Endothelial cell of umbilical vein (primary cell): Measurements from ENCODE around the gene ICAM5. TPM values are rescaled to one million over a fixed set of nuclear protein-coding genes. Genes with fewer than 3 reads are reported as not detected.

Experiments used
- BruUV-seq: library from RNA; stranded (reverse); fragments of 400-500 nt; replicated peaks from 2 replicates; lab custom pipeline; 2021; lab: Mats Ljungman, UMichigan
- CTCF ChIA-PET: fragments of 300-600, 350-600 bp; sonication (Branson Sonifier 250); formaldehyde crosslinking; loops from one replicate; lab custom pipeline; 2021; ENCODE audit warnings: antibody characterized with exemption, inconsistent platforms; lab: Charles Lee
- POLR2A ChIA-PET: fragments of 300-600, 350-600 bp; sonication (Branson Sonifier 250); formaldehyde crosslinking; loops from one replicate; lab custom pipeline; 2021; ENCODE audit warnings: antibody characterized with exemption, inconsistent platforms; lab: Charles Lee
- DNase-seq: peaks from one replicate; pipeline ENCODE4 v3.0.0-alpha.2; 2011; ENCODE audit warnings: low read depth, low spot score
- FAIRE-seq: peaks from 2 replicates; lab custom pipeline; 2011; peaks lifted over from hg19 to GRCh38; lab: Jason Lieb, UNC
- H2AFZ ChIP-seq: 2 replicates; pipeline ENCODE4 v1.6.0; 2012; ENCODE audit warnings: low read depth, low read length, control low read depth, inconsistent platforms
- H3K27ac ChIP-seq: 2 replicates; pipeline ENCODE4 v1.5.1; 2011; ENCODE audit warnings: low read depth, mild to moderate bottlenecking, control low read depth, low read length, moderate library complexity; ENCODE audit not compliant: insufficient read depth
- H3K27me3 ChIP-seq, 2 experiments: 2 replicates each; pipeline versions ENCODE4 v1.6.0 to v1.6.1; 2011; ENCODE audit warnings: low read length in 2 of 2, mixed read lengths in 1 of 2; ENCODE audit not compliant: control insufficient read depth in 2 of 2, insufficient read depth in 2 of 2
- H3K36me3 ChIP-seq, 2 experiments: 2 replicates in 1 of 2; 3 replicates in 1 of 2; pipeline ENCODE4 v1.5.1; 2011; ENCODE audit warnings: low read length in 2 of 2, mild to moderate bottlenecking in 1 of 2, moderate library complexity in 1 of 2; ENCODE audit not compliant: control insufficient read depth in 2 of 2, insufficient read depth in 2 of 2; ENCODE audit errors: extremely low read depth in 1 of 2
- H3K4me1 ChIP-seq: 3 replicates; pipeline ENCODE4 v1.5.1; 2011; ENCODE audit warnings: mild to moderate bottlenecking, low read length; ENCODE audit not compliant: control insufficient read depth, insufficient read depth; ENCODE audit errors: extremely low read depth
- H3K4me2 ChIP-seq: 2 replicates; pipeline ENCODE4 v1.6.1; 2011; ENCODE audit warnings: low read length, control low read depth, mixed read lengths; ENCODE audit not compliant: insufficient read depth
- H3K4me3 ChIP-seq, 3 experiments: fragments of 200-600 bp in 1 of 3; sonication (generic), shearing (Covaris generic) in 1 of 3; replicated peaks in 1 of 3; 2 replicates each; pipeline ENCODE4 v1.5.1; 2011 to 2016; ENCODE audit warnings: control low read depth in 3 of 3, low read length in 3 of 3, mild to moderate bottlenecking in 2 of 3, inconsistent platforms in 1 of 3, low read depth in 1 of 3, moderate library complexity in 1 of 3; ENCODE audit not compliant: insufficient read depth in 1 of 3
- H3K79me2 ChIP-seq: 2 replicates; pipeline ENCODE4 v1.6.0; 2012; ENCODE audit warnings: low read length, inconsistent platforms; ENCODE audit not compliant: control insufficient read depth, insufficient read depth
- H3K9ac ChIP-seq: replicated peaks from 2 replicates; pipeline ENCODE3; 2011; ENCODE audit warnings: low read length, control low read depth; ENCODE audit not compliant: insufficient read depth; ENCODE audit errors: extremely low read depth
- H3K9me1 ChIP-seq: replicated peaks from 3 replicates; pipeline ENCODE4 v1.6.0; 2011; ENCODE audit warnings: mild to moderate bottlenecking, low read length; ENCODE audit not compliant: control insufficient read depth, insufficient read depth; ENCODE audit errors: extremely low read depth
- H3K9me3 ChIP-seq: replicated peaks from 2 replicates; pipeline ENCODE4 v1.5.1; 2012; ENCODE audit warnings: low read length, inconsistent platforms; ENCODE audit not compliant: control insufficient read depth, insufficient read depth
- H4K20me1 ChIP-seq: replicated peaks from 2 replicates; pipeline ENCODE3; 2011; ENCODE audit warnings: mild to moderate bottlenecking, low read length; ENCODE audit not compliant: control insufficient read depth, insufficient read depth; ENCODE audit errors: extremely low read depth
- EZH2 ChIP-seq: IDR thresholded peaks from 2 replicates; pipeline ENCODE4 v1.6.1; 2012; ENCODE audit warnings: borderline replicate concordance, low read depth, mild to moderate bottlenecking, moderate library complexity, low read length, inconsistent platforms; ENCODE audit not compliant: severe bottlenecking
- FOS ChIP-seq: IDR thresholded peaks from 2 replicates; pipeline ENCODE4 v1.6.1; 2011; ENCODE audit warnings: mild to moderate bottlenecking, low read length, moderate library complexity, borderline replicate concordance; ENCODE audit not compliant: insufficient read depth
- GATA2 ChIP-seq: IDR thresholded peaks from 2 replicates; pipeline ENCODE4 v1.7.0; 2011; ENCODE audit warnings: low read depth, mild to moderate bottlenecking, moderate library complexity, mixed read lengths, low read length; ENCODE audit not compliant: insufficient read length, insufficient read depth
- JUN ChIP-seq: IDR thresholded peaks from 2 replicates; pipeline ENCODE4 v1.6.1; 2011; ENCODE audit warnings: borderline replicate concordance, low read depth; ENCODE audit not compliant: insufficient read length, insufficient read depth
- MYC ChIP-seq: IDR thresholded peaks from one replicate; pipeline ENCODE4 v1.6.1; 2011; ENCODE audit warnings: mild to moderate bottlenecking, low read depth, low read length
- POLR2A ChIP-seq: IDR thresholded peaks from 2 replicates; pipeline ENCODE4 v1.6.1; 2012; ENCODE audit warnings: low read depth, mild to moderate bottlenecking, control low read depth, low read length
- POLR2AphosphoS5 ChIP-seq: IDR thresholded peaks from 2 replicates; pipeline ENCODE4 v1.6.1; 2012; ENCODE audit warnings: low read depth, mild to moderate bottlenecking, control low read depth, low read length, moderate library complexity; ENCODE audit not compliant: insufficient read depth
- dilution Hi-C: fragments of 300-500 bp; cut with MboI; formaldehyde crosslinking; loops from one replicate; pipeline ENCODE4 v1.15.0; 2019; ENCODE audit warnings: low sequenced_read_pairs; ENCODE audit not compliant: extremely low pct_ligation_motif_present
- intact Hi-C: fragments of 100-400 bp; cut with micrococcal nuclease; formaldehyde crosslinking; loops from one replicate; pipeline ENCODE4 v1.10.0; 2022
- polyA plus RNA-seq, 4 experiments: library from polyadenylated mRNA; depleted of rRNA in 3 of 4; stranded (reverse) in 3 of 4; unstranded in 1 of 4; fragments of >200 nt; gene quantifications; 2 replicates each; pipeline versions ENCODE4 v1.2.1 to v1.2.3, GENCODE V29; 2011 to 2012; ENCODE audit warnings: missing spikeins in 1 of 4
- total RNA-seq: library from RNA; stranded (reverse); gene quantifications from 2 replicates; pipeline ENCODE4 v1.2.3, GENCODE V29; 2021
- TF ChIP-seq, protein P1 (sequence below): IDR thresholded peaks from 2 replicates; pipeline ENCODE4 v1.6.1; 2011; ENCODE audit not compliant: insufficient read depth, insufficient read length
- TF ChIP-seq, protein P2 (sequence below), 2 donors: IDR thresholded peaks; 1 replicate in 1 of 2; 2 replicates in 1 of 2; pipeline ENCODE4 v1.5.1; 2011; ENCODE audit warnings: low read length in 2 of 2, mild to moderate bottlenecking in 2 of 2, moderate library complexity in 2 of 2, control low read depth in 1 of 2, inconsistent platforms in 1 of 2, low read depth in 1 of 2; ENCODE audit not compliant: insufficient read depth in 1 of 2; ENCODE audit errors: extremely low read depth in 1 of 2

ICAM5 gene
- total and polyA plus RNA-seq, 2 donors (not counting 3 experiments of a cell fraction or from before 2014, with no cell fraction given): 0.10 to 0.40 TPM

DNA sequence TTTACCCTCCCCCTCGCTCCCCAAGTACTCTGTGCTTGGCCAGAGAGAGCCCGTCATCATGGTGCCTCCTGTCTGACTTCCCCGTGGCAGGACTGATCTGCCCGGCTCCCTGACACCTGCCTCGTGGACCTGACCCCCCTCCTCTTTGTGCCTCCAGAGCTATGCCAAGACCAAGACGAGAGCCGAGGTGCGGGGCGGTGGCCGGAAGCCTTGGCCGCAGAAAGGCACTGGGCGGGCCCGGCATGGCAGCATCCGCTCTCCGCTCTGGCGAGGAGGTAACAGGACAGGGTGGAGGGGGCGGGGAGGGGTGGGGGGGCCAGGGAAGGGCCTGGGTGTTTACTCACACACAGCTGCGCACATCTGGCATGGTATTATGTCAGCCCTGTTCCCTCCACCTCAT, 33.2 kb upstream of the ICAM5 start:
- Histone ChIP-seq H3K9me1 (no peaks in the 10 kb centered on the region), H3K4me1 (peaks cover 8% of the 10 kb centered on the region), H3K9me3 (no peaks in the 10 kb centered on the region), H3K27me3 (no peaks in the 10 kb centered on the region), H3K9ac (no peak overlapping the region), H3K79me2 (peaks cover 19% of the 10 kb centered on the region), H3K4me3 (no peak overlapping the region), H3K36me3 (peaks cover 6 to 18% of the 10 kb centered on the region in 2 experiments), H2AFZ (no peak overlapping the region), H3K27ac (no peak overlapping the region), H4K20me1 (no peaks in the 10 kb centered on the region), H3K4me2 (no peak overlapping the region)
- intact Hi-C loops (no loop called here), dilution Hi-C loops (no loop called here)
- FAIRE-seq (no peak), DNase-seq (no peak)
- CTCF ChIA-PET: interaction anchor here (0.6 to 10.0 kb wide), 4 partner anchors 13 to 160 kb away, joined by 3 to 606 read pairs (median 65); partner anchors contain the start of gene ICAM1
- TF ChIP-seq, protein P1, sequence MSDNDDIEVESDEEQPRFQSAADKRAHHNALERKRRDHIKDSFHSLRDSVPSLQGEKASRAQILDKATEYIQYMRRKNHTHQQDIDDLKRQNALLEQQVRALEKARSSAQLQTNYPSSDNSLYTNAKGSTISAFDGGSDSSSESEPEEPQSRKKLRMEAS: no peak
- TF ChIP-seq MYC (no peak), POLR2A (no peak), EZH2 (no peak), GATA2 (no peak), JUN (no peak), POLR2AphosphoS5 (no peak), FOS (no peak)
- TF ChIP-seq, protein P2, sequence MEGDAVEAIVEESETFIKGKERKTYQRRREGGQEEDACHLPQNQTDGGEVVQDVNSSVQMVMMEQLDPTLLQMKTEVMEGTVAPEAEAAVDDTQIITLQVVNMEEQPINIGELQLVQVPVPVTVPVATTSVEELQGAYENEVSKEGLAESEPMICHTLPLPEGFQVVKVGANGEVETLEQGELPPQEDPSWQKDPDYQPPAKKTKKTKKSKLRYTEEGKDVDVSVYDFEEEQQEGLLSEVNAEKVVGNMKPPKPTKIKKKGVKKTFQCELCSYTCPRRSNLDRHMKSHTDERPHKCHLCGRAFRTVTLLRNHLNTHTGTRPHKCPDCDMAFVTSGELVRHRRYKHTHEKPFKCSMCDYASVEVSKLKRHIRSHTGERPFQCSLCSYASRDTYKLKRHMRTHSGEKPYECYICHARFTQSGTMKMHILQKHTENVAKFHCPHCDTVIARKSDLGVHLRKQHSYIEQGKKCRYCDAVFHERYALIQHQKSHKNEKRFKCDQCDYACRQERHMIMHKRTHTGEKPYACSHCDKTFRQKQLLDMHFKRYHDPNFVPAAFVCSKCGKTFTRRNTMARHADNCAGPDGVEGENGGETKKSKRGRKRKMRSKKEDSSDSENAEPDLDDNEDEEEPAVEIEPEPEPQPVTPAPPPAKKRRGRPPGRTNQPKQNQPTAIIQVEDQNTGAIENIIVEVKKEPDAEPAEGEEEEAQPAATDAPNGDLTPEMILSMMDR (IDR thresholded peaks at IDR 0.05; ENCODE audit: extremely low read depth in 1 of 2, insufficient read depth in 1 of 2, low read depth in 1 of 2, low read length in 2 of 2): no peak
- POLR2A ChIA-PET: no interaction called here
- no TSS peak for BruUV-seq
